Testis (tissue), 3 donors: ENCODE data around the gene SLC35D2. TPM values are rescaled to one million over a fixed set of nuclear protein-coding genes. Genes with fewer than 3 reads are reported as not detected.

Experiments
- DNase-seq: peaks from one replicate; pipeline ENCODE4 v3.0.0-alpha.2; 2019
- H3K27ac ChIP-seq, 2 donors: fragments of 200-600 bp; sonication (generic); one replicate each; pipeline ENCODE4 v1.5.1; 2019
- H3K27me3 ChIP-seq: fragments of 200-600 bp; sonication (generic); one replicate; pipeline ENCODE4 v1.5.1; 2019
- H3K36me3 ChIP-seq: fragments of 200-600 bp; sonication (generic); one replicate; pipeline ENCODE4 v1.5.1; 2017; ENCODE audit warnings: low read depth; ENCODE audit errors: missing control alignments
- H3K4me1 ChIP-seq: fragments of 200-600 bp; sonication (generic); one replicate; pipeline ENCODE4 v1.5.1; 2019
- H3K4me3 ChIP-seq, 2 donors: fragments of 200-600 bp; sonication (generic); one replicate each; pipeline ENCODE4 v1.5.1; 2017 to 2019
- H3K9me3 ChIP-seq: fragments of 200-600 bp; sonication (generic); one replicate; pipeline ENCODE4 v1.5.1; 2017
- POLR2A ChIP-seq: fragments of 450-650 bp; IDR thresholded peaks from one replicate; pipeline ENCODE4 v1.6.1; 2017; ENCODE audit warnings: antibody characterized with exemption, mild to moderate bottlenecking, moderate library complexity
- WGBS, 2 donors: methylation state at CpG; one replicate each; pipeline ENCODE4 v1.1.5; 2018; 5-methylcytosine and 5-hydroxymethylcytosine counted together
- intact Hi-C: fragments of 100-400 bp; cut with DNase I; formaldehyde crosslinking; loops from one replicate; pipeline ENCODE4 v1.15.1; 2023; ENCODE audit warnings: low total_unique reads
- polyA plus RNA-seq: library from polyadenylated mRNA; stranded (reverse); fragments of 350-450 nt; fragmentation: Illumina TruSeq; extraction: RNeasy Lipid Tissue Mini Kit (QIAGEN cat#74804); gene quantifications from one replicate; pipeline ENCODE4 v1.2.3, GENCODE V29; 2014; ENCODE audit warnings: low read depth, low replicate concordance; ENCODE audit not compliant: insufficient read depth
- total RNA-seq, 2 donors: library from RNA; depleted of rRNA; stranded (reverse); fragments of >200 nt; gene quantifications; one replicate each; pipeline ENCODE4 v1.2.3, GENCODE V29; 2016
- TF ChIP-seq, protein P1 (sequence below), 3 experiments: fragments of 450-650 bp in 2 of 3; fragments of 200-600 bp in 1 of 3; sonication (generic) in 1 of 3; IDR thresholded peaks; one replicate each; pipeline ENCODE4 v1.5.1; 2016 to 2019; ENCODE audit warnings: antibody characterized with exemption in 3 of 3, mild to moderate bottlenecking in 2 of 3, moderate library complexity in 1 of 3

SLC35D2 gene
- total and polyA plus RNA-seq, 3 donors from 2014 or later = 18.4 to 34.2 (median 26.5) TPM

DNA sequence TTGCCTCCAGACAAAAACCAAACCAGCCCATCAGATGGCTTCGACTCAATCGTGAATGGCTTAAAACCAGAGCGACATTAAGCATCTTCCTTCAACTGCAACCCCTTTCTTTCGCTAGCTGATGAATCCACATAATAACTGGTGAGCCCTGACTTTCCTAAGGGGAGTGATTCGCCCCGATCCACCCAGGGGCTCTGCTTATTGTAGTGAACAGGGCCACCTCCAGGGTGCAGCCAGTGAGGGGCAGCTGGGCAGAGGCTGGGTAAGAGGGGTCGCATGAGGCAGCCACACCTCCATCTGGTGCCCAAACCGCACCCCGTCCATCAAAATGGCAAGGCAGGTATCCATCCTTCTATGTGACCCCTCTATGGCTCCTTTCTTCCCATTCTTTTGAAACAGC lies 38.0 kb downstream of the SLC35D2 start:
- no peak for DNase-seq
- 91 to 93% methylated on average over 9 of the region's 9 CpGs for WGBS, 2 donors
- intact Hi-C loops = no loop called here
- Histone ChIP-seq H3K9me3 (no peaks in the 10 kb centered on the region), H3K27ac (peak overlapping the region in 1 of 2 donors; percentile 35), H3K36me3 (no peaks in the 10 kb centered on the region), H3K4me3 (no peak overlapping the region), H3K4me1 (no peaks in the 10 kb centered on the region), H3K27me3 (no peaks in the 10 kb centered on the region)
- no peak for TF ChIP-seq POLR2A
- TF ChIP-seq, protein P1, sequence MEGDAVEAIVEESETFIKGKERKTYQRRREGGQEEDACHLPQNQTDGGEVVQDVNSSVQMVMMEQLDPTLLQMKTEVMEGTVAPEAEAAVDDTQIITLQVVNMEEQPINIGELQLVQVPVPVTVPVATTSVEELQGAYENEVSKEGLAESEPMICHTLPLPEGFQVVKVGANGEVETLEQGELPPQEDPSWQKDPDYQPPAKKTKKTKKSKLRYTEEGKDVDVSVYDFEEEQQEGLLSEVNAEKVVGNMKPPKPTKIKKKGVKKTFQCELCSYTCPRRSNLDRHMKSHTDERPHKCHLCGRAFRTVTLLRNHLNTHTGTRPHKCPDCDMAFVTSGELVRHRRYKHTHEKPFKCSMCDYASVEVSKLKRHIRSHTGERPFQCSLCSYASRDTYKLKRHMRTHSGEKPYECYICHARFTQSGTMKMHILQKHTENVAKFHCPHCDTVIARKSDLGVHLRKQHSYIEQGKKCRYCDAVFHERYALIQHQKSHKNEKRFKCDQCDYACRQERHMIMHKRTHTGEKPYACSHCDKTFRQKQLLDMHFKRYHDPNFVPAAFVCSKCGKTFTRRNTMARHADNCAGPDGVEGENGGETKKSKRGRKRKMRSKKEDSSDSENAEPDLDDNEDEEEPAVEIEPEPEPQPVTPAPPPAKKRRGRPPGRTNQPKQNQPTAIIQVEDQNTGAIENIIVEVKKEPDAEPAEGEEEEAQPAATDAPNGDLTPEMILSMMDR (IDR thresholded peaks at IDR 0.05) = no peak

GRCh38 chr9:96344458-96345180 lies 38.9 kb downstream of the SLC35D2 start:
- intact Hi-C loops = no loop called here

DNA sequence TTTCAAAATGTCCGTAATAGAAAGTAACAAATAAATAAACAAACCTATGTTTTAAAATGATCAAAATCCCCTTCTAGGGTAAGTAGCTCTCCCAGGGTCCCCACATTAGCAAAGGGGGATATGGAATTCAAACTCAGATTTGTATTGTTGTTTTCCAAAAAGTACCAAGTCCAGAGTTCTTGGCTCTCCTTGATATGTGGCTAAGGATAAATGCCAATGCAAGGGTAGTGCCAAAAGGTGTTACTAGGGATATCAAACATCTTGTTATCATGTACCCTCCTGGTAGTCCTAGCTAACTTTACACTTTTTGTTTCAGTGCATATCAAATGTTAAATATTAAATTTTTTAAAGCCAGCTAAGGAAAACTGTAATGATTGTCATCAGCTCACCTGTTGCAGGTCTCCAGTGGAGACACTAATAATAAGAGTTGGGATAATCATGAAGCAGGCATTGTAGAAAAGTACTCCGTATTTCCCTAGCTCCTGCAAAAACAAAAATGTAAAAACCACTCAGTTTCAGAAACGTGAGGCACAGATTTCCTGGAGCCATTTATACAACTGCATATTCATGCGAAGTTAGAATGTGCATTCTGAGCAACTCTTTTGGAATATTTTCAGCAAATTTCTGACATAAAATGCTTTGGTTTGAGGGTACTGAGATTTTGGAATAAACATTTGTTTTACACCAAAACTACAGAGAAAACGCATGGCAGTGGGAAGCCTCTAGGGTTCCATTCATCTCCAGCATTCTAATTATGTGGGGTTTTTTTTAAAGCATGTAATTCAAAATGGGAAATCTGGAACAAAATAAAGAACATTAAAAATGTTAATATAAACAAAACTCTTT lies 39.8 kb downstream of the SLC35D2 start:
- Histone ChIP-seq H3K4me3 (no peak overlapping the region), H3K27me3 (no peaks in the 10 kb centered on the region), H3K9me3 (no peaks in the 10 kb centered on the region), H3K36me3 (no peaks in the 10 kb centered on the region), H3K27ac (peak overlapping the region in 1 of 2 donors; percentile 3), H3K4me1 (no peaks in the 10 kb centered on the region)
- no peak for TF ChIP-seq POLR2A
- TF ChIP-seq, protein P1 (IDR thresholded peaks at IDR 0.05) = no peak
- intact Hi-C loops = no loop called here
- DNase-seq = no peak
- WGBS, 2 donors = 58 to 71% methylated on average over 5 of the region's 5 CpGs

More at GRCh38 chr9:96344458-96345180, 38.9 kb downstream of the SLC35D2 start:
- Histone ChIP-seq H3K9me3 (no peaks in the 10 kb centered on the region), H3K36me3 (no peaks in the 10 kb centered on the region), H3K4me1 (no peaks in the 10 kb centered on the region), H3K4me3 (no peak overlapping the region), H3K27me3 (no peaks in the 10 kb centered on the region), H3K27ac (peak overlapping the region in 1 of 2 donors; percentile 54)
- WGBS, 2 donors = 47 to 49% methylated on average over 6 of the region's 6 CpGs
- TF ChIP-seq, protein P1 (IDR thresholded peaks at IDR 0.05) = no peak
- no peak for TF ChIP-seq POLR2A
- peak; percentile 74 for DNase-seq

DNA sequence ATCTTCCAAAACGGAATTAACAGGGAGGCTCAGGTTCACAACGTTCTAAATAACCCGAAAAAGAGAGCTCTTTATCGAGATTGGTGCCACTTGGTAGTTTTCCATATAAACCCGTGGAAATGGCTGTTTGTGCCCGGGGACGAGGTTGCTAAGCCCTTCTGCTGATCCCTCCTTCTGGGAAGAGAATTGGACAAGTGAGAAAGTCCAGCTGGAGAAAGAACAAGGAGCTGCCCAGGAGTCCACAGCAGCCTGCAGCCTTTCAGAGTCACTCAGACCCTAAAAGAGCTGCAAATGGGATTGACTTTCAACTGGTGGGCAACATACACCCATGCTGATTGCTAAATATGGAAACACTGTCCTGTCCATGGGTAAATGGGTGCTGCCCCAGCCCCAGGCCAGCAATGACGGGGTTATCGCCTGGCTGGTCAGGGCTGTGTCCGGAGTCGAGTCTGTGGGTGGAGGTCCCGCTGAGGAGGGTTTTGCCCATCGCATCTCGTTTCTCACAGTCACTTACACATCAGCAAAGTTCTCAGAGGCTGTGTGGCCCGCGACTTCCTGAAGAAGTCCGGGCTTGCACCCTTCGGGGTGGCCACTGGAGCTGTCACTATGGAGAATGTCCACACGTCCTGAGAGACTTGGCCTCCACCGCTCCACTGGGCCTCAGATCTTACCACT lies 40.8 kb downstream of the SLC35D2 start:
- intact Hi-C loops = no loop called here
- H3K36me3 ChIP-seq = no peaks in the 10 kb centered on the region

More for the DNA sequence above, 40.8 kb downstream of the SLC35D2 start:
- Histone ChIP-seq H3K4me3 (no peak overlapping the region), H3K4me1 (no peaks in the 10 kb centered on the region), H3K9me3 (no peaks in the 10 kb centered on the region), H3K27me3 (no peaks in the 10 kb centered on the region), H3K27ac (no peak overlapping the region)
- no peak for DNase-seq
- TF ChIP-seq, protein P1 (IDR thresholded peaks at IDR 0.05) = no peak
- TF ChIP-seq POLR2A = no peak
- 83 to 89% methylated on average over 10 to 20 of the region's 20 CpGs for WGBS, 2 donors
